Activated effector memory CD4-positive, alpha-beta T cell treated with Interleukin-2 at 50 U/mL for 16 hours (primary cell): ENCODE data around the gene RNF149.
"Not testable (repeated sequence)": the region's sequence is repeated elsewhere in the genome, so short reads cannot be mapped to it uniquely, and the experiment has no call there.

ENCODE experiments used
- DNase-seq: peaks from one replicate; pipeline ENCODE4 v3.0.0-alpha.2; 2020

Gene RNF149

GRCh38 chr2:101253013-101253702, 55.3 kb downstream of the RNF149 start:
- peak; percentile 72 for DNase-seq

DNA sequence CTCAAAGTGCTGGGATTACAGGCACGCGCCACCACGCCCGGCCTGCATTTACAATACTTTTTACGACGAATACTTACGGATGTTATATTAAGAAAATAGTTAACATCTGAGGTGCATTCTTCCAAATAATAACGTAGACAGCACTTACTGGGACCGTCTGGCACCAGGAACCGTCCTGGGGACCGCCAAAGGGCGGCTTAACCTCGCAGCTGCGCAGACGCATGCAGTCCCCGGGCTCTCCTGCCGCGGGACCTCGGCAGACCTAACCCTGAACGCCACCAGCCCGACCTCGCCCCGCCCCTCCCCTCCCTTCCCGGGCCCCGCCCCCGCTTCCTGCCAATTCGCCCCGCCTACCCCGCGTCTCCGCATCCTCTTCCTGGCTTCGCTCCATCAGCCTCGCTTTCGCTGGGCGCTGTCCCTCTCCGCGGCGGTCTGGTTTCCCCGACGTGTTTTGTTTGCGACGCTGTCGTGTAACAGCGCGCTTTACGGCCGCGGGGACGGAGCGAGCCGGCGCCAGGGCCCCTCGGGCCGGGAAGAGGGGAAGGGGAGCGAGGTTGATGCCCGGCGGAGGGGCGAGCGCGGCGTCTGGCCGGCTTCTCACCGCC, 56.0 kb downstream of the RNF149 start, which contains the start of gene CNOT11:
CNOT11 (plus strand) TSS at position 479 of the 605 bp plus-strand sequence; CDS start at position 558, 79 bp downstream.
- DNase-seq: peak; percentile 97

DNA sequence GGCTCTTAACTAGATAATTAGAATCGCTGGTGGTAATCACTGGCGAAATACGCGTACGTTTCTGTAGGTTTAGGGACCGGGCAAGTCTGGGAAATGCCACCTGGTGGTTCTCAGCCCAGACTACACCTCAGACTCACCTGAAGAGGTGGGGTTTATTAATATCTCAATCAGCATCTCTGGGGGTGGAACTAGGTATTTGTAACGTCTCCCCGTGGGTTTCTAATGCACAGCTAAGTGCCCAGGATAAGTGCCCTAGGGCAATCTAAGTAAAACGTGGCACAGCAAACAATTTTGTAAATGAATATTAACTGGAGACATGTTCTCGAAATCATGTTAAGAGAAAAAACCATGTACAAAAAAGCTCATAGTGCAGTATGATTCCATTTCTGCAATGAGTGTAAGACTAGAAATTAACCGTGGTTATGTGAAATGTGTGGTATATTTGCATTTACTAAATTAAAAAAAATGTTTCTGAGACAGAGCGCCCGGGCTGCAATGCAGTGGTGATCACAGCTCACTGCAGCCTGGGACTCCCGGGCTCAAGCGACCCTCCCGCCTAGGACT, 56.6 kb downstream of the RNF149 start:
- DNase-seq: no peak

GRCh38 chr2:101251246-101251781, 57.2 kb downstream of the RNF149 start:
- not testable (repeated sequence) for DNase-seq

GRCh38 chr2:101249826-101250225, 58.7 kb downstream of the RNF149 start:
- no peak for DNase-seq

DNA sequence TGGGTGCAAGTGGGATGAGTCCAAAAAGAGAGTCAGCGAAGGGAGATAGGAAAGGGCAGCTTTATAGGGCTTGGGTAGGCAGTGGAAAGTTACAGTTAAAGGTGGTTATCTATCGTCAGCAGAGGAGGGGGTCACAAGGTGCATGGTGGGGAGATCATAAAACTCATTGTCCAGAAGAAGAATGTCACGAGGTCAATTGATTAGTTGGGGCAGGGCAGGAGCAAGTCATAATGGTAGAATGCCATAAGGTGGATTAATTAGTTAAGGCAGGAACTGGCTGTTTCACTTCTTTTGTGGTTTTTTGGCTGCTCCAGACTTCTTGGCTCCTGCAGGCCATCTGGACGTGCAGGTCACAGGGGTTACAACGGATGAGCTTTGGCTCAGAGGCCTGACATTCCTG, 59.7 kb downstream of the RNF149 start:
- DNase-seq: not testable (repeated sequence)

- not testable (repeated sequence) for DNase-seq
These were observed 63.0 kb downstream of the RNF149 start for GRCh38 chr2:101245468-101245867.

DNA sequence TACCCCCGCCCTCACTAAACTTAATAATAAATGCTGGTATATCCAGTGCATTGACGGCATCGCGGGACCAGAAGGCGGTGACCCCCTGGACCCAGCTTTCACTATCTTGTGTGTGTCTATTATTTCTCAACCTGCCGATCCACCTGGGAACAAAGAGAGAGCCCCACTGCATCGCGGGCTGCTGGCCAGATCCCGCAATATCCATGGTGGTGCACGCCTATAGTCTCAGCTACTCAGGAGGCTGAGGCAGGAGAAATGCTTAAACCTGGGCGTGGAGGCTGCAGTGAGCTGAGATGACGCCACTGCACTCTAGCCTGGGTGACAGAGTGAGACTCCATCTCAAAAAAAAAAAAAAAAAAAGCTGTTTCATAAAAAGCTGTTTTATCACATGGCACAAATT, 63.6 kb downstream of the RNF149 start:
- not testable (repeated sequence) for DNase-seq

DNA sequence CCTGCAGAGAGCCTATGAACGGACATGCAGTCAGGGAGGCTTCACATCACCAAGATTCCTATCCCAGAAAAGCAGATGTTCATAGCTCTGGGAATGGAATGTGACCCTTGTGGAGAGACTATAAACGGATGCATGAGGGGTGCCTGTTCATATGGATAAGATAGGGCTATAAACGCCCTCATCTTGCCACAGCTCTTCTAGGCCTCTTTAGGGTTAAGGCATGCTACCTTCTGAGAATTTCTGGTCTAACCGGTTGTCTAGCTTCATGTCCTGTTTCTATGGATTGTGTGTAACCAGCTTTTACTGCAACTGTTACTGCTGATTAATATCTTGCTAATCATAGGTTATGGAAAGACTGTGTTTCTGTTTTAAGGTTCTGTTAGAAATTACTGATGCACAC, 64.1 kb downstream of the RNF149 start:
- not testable (repeated sequence) for DNase-seq

DNA sequence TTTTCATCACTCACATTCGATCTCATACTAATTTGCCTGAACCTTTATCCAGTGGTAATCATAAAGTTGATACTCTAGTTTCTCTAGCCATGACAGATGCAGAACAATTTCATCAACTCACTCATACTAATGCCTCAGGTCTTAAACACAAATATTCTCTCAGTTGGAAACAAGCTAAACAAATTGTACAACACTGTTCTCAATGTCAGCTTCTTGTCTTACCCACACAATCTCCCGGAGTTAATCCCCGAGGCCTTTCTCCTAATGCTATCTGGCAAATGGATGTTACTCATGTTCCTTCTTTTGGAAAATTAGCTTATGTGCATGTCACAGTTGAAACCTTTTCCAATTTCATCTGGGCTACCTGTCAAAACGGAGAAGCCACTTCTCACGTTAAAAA, 67.3 kb downstream of the RNF149 start:
- DNase-seq: no peak

DNA sequence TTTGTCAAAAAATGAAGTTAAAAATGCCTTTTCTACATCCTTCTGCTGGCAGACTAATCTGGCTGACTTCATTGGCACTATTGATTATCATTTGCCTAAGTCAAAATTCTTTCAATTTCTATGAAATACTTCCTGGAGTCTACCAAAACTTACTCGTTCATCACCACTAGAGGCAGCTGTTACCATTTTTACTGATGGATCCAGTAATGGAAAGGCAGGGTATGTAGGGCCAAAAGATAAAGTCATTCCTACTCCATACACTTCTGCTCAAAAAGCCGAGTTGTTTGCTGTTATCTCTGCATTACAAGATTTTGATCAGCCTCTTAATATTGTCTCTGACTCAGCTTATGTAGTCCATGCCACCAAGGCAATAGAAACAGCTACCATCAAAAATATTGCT, 67.8 kb downstream of the RNF149 start:
- DNase-seq: not testable (repeated sequence)

GRCh38 chr2:101239760-101240118, 68.8 kb downstream of the RNF149 start:
- not testable (repeated sequence) for DNase-seq

- DNase-seq: no peak
These were observed 69.4 kb downstream of the RNF149 start for GRCh38 chr2:101238930-101239759.

- DNase-seq: not testable (repeated sequence)
These were observed 70.6 kb downstream of the RNF149 start for GRCh38 chr2:101237944-101238343.

DNA sequence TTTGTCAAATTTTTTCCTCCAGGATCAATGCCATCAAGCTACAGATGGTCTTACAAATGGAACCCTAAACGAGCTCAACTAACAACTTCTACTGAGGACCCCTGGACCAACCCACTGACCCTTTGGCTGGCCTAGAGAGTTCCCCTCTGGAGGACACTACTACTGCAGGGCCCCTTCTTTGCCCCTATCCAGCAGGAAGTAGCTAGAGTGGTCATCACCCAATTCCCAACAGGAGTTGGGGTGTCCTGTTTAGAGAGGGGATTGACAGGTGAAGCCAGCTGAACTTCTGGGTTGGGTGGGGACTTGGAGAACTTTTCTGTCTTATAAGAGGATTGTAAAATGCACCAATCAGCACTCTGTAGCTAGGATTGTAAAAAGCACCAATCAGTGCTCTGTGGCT, 72.5 kb downstream of the RNF149 start:
- DNase-seq: not testable (repeated sequence)

DNA sequence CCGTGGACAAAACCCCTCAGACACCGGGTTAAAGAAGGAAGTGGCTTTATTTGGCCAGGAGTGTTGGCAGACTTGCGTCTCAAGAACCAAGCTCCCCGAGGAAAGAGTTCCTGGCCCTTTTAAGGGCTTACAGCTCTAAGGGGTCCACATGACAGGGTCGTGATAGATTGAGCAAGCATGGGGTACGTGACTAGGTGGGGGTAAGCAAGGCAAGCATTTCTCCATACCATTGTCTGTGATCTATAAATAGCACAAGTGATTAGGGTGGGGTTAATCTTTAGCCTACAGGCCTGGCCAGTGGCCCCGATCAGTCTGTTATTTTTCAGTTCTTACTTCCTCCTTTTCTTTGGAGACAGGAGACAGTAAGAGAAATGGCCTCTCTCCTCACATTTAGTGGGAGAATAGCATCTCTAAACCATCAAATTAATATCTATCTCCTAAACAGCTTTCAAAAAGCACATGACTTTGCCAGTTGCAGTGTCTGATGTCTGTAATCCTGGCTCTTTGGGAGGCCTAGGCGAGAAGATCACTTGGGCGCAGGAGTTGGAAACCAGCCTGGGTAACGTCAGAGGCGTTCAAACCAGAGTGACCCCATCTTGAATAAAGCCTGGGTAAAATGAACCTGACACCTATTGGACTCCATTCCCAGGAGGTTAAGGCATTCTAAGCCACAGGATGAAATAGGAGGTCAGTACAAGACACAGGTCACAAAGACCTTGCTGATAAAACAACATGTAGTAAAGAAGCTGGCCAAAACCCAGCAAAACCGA, 74.1 kb downstream of the RNF149 start:
- no peak for DNase-seq

- no peak for DNase-seq
These were observed 75.7 kb downstream of the RNF149 start for GRCh38 chr2:101232770-101233169.

- DNase-seq: no peak
These were observed 76.4 kb downstream of the RNF149 start for GRCh38 chr2:101231937-101232730.

DNA sequence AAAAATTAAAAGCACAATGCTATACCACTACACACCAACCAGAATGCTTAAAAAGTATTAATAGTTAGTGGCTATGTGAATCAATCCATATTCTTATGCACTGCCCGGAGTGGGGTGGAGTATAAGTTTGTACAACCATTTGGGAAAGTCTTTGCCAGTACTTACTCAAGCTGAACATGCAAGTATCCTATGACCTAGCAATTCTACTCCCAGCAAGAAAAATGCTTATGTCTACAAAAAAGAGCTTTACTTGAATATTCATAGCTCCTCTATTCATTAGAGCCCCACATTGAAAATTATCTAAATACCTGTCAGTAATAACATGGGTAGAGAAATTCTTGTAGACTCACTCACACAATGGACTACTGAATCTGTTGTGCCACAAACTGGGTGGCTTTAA, 77.3 kb downstream of the RNF149 start:
- no peak for DNase-seq

DNA sequence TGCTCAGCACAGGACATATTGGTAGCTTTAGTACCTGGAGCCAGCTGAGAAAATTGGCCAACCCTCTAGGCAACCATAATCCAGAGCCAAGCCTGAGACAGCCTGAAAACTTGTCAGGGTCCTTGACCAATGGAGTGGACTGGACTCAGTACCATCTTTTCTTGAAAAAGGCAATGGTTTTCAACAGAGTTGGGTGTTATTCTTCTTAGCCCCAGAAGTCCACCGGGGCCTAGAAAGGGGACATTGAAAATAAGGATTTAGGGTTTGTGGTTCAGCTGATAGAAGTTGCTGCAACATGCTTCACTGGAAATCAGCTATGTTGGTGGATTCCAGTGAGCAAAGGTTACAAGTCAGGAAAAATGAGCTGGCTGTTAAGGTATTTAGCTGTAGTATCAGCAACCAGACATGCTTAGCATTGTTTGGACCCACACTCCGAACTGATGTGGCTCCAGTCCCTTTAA, 77.9 kb downstream of the RNF149 start:
- no peak for DNase-seq
